ENCODE results near the gene NPSR1.
"Not testable (repeated sequence)": the region's sequence is repeated elsewhere in the genome, so short reads cannot be mapped to it uniquely, and the experiment has no call there.

The NPSR1 gene, protein sequence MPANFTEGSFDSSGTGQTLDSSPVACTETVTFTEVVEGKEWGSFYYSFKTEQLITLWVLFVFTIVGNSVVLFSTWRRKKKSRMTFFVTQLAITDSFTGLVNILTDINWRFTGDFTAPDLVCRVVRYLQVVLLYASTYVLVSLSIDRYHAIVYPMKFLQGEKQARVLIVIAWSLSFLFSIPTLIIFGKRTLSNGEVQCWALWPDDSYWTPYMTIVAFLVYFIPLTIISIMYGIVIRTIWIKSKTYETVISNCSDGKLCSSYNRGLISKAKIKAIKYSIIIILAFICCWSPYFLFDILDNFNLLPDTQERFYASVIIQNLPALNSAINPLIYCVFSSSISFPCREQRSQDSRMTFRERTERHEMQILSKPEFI

DNA sequence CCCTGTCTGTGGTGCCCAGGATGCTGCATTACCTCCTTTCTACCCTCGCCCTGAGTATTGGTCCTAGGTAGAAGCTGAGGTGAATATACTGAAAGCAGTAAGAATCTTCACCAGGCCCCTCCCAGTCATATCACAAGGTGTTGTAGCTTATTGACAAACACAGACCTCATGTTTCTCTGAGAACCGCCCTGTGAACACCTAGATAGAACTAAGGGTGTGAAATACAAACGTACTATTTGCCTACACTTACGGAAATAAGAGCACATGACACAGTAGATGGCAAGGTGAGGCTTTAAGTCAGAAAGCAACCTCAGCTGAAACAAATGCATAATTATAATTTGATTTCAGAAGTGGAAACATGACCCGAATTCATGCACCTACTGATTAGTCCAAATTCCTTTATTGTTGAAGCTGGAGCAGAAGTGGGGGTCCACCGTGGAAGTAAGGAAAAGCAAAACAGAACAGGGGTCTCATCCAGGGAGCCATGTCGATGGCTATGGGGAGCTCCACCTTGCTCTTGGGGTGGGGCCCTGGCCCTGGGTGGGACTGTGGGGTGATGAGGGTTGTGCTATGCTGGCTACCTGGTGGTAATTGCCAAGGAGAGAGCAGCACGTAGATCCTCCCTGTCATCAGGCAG is at the start of gene NPSR1:
NPSR1 (plus strand) TSS at position 587 of the 637 bp plus-strand sequence. CDS start 195 bp downstream, outside the sequence.
- DNase-seq = no peak

DNA sequence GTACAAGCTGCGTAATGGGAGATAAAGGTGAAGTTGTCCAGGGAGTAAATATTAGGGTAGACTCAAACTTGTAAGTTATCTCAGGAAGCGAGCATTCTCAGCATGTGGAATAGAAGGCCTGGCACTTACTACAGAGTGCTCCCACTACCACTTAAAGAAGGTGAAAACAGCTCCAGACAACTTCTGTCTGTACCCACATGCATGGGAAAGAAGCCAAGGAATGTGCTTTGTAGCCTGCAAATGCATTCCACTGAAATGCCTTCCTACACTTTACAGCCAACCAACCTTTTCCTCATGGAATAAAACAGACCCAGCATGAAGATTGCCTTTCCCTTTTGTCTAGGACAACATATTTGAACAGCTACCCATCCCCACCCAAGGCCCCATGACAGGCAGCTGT is 45.4 kb upstream of the NPSR1 start:
- no peak for DNase-seq

DNA sequence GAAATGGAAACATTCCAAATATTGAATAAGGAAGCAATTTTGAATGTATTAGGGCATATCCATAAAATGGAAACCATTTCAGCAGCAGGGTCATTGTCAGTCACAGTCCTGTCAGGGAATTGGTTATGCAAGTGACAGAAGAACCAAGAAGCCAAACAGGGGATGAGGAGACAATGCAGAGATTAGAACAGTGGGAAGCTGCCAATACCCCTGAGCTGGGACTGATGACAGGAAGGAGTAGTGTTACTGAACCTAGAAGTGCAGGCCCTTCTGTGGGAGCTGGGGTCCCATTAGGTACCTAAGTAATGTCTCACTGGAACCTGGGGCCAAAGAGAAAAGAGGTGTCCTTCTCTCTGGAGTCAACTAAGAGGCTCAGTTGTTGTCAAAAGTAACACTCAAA is 37.6 kb upstream of the NPSR1 start:
- no peak for DNase-seq

GRCh38 chr7:34622182-34622581 is 35.8 kb upstream of the NPSR1 start:
- no peak for DNase-seq

- DNase-seq = no peak
Observed at GRCh38 chr7:34622771-34623250, 35.2 kb upstream of the NPSR1 start.

- not testable (repeated sequence) for DNase-seq
Observed at GRCh38 chr7:34628618-34629017, 29.4 kb upstream of the NPSR1 start.

DNA sequence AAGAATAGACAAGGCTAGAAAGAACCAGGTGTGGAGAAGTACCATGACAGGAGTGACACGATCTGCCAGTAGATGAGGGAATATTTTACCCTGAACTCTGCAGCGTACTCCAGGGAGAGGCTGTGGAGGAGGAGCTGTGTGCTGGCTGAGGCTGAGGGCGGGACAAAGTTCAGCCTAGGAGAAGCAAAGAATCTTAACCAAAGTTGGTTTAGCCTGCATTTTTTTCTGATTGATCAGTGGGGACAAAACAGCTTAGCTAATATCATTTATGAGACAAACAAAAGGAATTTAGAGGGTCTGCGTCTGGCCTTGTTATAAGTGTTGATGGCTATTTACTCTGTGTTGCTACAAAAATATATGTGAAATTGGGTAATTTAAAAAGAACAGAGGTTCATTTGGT is 5.2 kb upstream of the NPSR1 start:
- no peak for DNase-seq

DNA sequence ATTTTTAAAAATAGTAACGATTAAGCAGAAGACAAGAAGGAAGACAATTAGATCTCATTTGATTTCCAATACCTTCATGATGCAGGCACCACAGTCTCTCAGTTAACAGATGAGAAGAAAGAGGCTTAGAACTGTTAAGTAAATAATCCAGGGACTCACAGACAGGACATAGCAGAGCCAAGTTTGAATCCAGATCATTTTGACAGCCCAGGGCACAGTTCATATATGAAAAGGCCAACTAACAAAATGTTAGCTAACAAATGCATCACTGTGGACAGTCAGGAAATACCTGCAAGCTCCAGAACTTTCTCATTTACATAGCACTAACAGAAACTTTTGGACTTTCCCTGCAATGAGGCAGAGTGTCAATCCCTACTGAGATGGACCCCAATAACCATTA is 4.2 kb upstream of the NPSR1 start:
- DNase-seq = no peak

DNA sequence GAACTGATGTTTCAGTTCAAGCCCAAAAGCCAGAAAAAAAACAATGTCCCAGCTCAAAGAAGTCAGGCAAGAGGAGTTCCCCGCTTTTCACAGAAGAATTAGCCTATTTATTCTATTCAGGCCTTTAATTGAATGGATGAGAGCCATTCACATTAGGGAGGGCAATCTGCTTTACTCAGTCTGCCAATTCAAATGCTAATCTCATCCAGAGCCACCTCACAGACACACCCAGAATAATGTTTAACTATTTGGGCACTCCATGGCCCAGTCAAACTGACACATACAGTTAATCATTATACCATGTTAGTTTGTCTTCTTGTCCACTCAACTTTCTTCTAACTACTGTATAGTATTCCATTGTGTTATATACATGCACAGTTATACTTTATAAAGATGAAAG is 2.6 kb upstream of the NPSR1 start:
- no peak for DNase-seq

DNA sequence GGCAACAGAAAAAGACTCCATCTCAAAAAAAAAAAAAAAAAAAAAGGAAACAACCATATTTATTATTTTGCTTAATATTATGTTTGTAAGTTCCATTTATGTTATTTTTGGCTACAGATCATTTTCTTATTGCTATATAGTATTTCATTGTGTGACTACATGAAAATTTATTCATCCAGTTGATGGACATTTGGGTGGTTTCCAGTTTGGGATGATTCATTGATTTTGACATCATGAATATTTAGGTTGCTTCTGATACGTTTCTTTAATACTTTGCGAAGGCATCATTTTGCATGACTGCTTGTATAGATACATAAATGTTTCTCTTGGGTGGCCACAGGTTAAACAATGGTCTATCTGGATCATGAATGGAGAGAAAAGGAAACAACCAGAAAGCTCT is 2.0 kb upstream of the NPSR1 start:
- no peak for DNase-seq

DNA sequence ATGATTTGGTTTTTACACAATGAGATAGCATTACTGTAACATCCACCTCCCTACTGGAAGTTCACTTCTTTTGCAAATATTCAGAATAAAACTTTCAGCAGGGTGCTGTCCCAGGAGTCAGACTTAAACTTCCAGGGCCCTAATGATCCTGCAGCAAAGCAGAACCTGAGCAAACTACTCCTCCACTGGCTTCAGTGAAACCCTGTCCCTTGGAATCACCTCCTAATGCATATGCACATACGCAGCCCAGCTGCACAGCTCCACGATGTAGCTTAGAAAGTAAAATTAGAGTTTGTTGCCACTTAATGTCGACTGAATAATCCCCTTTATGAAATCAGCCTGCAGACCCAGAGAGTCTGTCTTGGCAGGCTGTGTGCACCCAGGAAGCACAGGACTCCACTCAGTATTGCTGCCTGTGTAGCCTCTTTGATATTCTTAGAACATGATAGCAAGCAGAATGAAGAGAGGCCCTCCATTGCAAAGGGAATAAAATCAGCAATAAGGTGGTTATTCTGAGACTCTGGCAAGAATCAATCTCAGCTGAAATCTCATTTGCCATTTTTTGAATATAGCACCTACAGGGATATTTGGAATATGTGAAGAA is 1.6 kb downstream of the NPSR1 start:
- DNase-seq = no peak

GRCh38 chr7:34662058-34662708 is 4.2 kb downstream of the NPSR1 start:
- DNase-seq = no peak

GRCh38 chr7:34664755-34665154 is 6.7 kb downstream of the NPSR1 start:
- no peak for DNase-seq

DNA sequence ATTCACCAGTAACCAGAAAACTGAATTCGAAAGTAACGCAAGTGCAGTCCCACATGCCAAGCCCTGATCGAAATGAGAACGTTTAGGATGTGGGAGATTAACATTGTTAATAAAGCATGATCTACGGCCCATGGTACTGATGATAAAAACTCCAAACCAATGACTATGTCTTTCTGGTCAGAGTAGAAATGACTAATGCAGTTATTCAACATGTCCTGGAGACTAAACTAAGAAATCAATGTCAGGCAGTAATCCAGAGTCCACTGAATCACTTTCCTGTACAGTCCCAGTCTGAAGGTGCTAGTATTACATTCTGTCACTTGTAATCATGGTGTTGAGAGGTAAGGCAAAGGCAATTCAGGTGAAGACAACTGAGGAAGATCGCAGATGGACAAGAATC is 14.4 kb downstream of the NPSR1 start:
- DNase-seq = no peak

DNA sequence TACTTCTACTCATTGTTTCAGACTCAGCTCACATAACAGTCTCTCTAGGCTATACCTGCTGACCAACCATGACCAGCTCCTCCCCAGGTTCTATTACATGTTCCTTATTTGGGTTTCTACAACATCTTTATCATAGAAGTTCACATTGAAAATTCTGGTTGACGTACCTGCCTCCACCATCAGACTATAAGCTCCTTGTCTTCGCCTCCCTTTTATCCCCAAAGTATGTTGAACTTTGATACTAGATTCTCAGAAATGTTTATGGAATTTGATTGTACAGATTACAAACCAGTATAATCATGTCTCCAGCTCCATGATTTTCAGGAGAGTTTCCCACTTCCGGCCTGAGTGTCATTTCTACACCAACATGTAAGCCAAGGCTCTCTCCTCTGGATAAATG is 15.0 kb downstream of the NPSR1 start:
- no peak for DNase-seq

DNA sequence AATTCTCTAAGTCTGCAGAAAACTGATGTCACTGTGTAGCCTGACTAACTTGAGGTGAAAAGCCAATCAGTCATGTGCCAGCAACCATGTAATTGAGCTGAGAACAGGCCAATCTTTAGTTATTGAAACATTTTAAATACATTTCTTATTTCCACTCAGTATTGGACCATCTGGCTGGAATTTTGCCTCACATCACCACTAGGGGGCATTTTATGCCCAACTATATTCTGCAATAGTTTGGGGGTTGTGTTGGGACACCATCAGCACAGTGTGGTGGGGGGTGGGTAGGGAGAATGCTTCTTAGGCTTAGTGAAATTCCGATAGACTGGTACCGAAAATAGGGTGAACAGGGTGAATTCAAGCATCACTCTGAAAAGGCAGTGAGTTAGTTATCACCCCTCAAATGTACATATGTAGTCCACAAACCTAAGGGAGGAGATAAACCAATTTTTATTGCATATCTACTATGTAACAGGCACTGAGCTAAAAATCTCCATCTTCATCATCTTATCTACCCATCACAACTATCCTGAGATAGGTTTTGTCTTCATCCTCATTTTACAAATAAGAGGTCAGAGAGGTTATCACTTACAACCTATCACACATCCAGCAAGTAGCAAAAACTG is 17.8 kb downstream of the NPSR1 start:
- no peak for DNase-seq

- no peak for DNase-seq
Observed at GRCh38 chr7:34677491-34677890, 19.5 kb downstream of the NPSR1 start.

DNA sequence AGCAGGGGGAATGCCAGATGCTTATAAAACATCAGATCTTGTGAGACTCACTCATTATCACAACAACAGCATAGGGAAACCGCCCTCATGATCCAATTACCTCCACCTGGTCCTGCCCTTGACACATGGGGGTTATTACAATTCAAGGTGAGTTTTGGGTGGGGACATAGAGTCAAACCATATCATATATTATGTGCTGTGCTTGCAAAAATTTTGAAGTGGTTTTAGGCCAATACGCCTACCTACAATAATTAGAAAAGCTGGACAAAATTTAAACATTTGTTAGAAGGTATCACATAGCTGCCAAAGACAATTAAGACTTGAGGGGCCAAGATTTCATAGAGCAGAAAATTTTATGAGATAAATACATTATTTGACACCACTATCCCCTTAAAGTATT is 29.5 kb downstream of the NPSR1 start:
- no peak for DNase-seq

DNA sequence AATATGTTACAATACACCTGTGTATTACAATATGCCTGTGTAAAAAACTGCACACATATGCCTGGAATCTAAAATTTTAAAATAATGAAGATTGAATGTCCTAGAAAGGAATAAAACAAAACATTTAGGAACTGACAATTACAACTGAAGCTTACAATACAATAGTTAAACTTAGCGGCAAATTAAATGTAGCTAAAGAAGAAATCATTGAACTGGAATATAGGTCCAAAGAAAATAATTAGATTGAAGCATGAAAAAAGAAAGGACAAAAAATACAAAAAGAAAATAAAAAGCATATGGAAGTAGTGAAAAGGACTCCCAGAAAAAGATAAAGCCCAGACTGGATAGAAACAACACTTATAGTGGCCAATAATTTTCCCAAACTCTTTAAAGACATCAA is 38.4 kb downstream of the NPSR1 start:
- no peak for DNase-seq

DNA sequence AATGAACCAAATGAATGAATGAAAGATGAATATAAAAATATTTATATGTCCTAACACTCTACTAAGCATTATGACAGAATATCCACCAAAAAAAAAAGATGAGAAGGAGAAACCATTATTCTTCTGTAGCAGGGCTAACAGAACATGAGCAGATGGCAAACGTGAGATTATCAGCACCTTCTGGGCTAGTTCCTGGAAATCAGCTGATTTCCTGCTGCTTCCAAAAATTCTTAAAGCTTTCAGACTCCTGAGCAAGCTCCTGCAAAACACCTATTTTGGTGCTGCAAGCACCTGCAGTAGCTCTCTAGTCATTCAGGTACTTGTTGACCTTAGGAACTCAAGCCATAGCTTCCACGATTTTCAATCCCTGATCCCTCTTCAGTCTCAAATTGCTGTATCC is 51.8 kb downstream of the NPSR1 start:
- no peak for DNase-seq

GRCh38 chr7:34718867-34719266 is 60.8 kb downstream of the NPSR1 start:
- DNase-seq = no peak

- DNase-seq = no peak
Observed at GRCh38 chr7:34719636-34720035, 61.6 kb downstream of the NPSR1 start.

- no peak for DNase-seq
Observed at GRCh38 chr7:34720289-34720688, 62.3 kb downstream of the NPSR1 start.
